GM23338 (cell line): ENCODE measurements around the gene TLR6. TPM values are rescaled to one million over a fixed set of nuclear protein-coding genes. Genes with fewer than 3 reads are reported as not detected.

Experiments used
- ATAC-seq: fragments of 200-7000 bp; cut with Tn5 transposase; 3 replicates; pipeline ENCODE4 v1.9.1; 2020
- DNase-seq: peaks from one replicate; pipeline ENCODE4 v3.0.0-alpha.2; 2015; ENCODE audit warnings: low spot score
- H2AFZ ChIP-seq: fragments of 200-600 bp; sonication (generic); 2 replicates; pipeline ENCODE4 v1.8.0; 2016; ENCODE audit warnings: antibody characterized with exemption, mild to moderate bottlenecking, moderate library complexity
- H3F3A ChIP-seq: fragments of 200-600 bp; sonication (generic); replicated peaks from 2 replicates; pipeline ENCODE4 v1.8.0; 2017; ENCODE audit warnings: antibody characterized with exemption, mixed run types, low read depth
- H3K27ac ChIP-seq: fragments of 200-600 bp; sonication (generic); 2 replicates; pipeline ENCODE4 v1.6.1; 2016; ENCODE audit warnings: low read depth
- H3K27me3 ChIP-seq: fragments of 200-600 bp; sonication (generic); 2 replicates; pipeline ENCODE4 v1.8.0; 2016; ENCODE audit warnings: mild to moderate bottlenecking, mixed run types, moderate library complexity; ENCODE audit not compliant: insufficient read depth
- H3K36me3 ChIP-seq: fragments of 200-600 bp; sonication (generic); 2 replicates; pipeline ENCODE4 v1.8.0; 2016; ENCODE audit warnings: mild to moderate bottlenecking; ENCODE audit not compliant: insufficient read depth
- H3K4me1 ChIP-seq: fragments of 200-600 bp; sonication (generic); 2 replicates; pipeline ENCODE4 v1.8.0; 2016; ENCODE audit warnings: mild to moderate bottlenecking, moderate library complexity; ENCODE audit not compliant: insufficient read depth
- H3K4me2 ChIP-seq: fragments of 200-600 bp; sonication (generic); 2 replicates; pipeline ENCODE4 v1.7.1; 2017; ENCODE audit warnings: mixed run types
- H3K4me3 ChIP-seq: fragments of 200-600 bp; sonication (generic); 2 replicates; pipeline ENCODE4 v1.6.1; 2016; ENCODE audit warnings: mixed run types
- H3K79me2 ChIP-seq: fragments of 200-600 bp; sonication (generic); replicated peaks from 2 replicates; pipeline ENCODE4 v1.8.0; 2017; ENCODE audit warnings: mild to moderate bottlenecking; ENCODE audit not compliant: insufficient read depth
- H3K9me2 ChIP-seq: fragments of 200-600 bp; sonication (generic); 2 replicates; pipeline ENCODE4 v1.8.0; 2017; ENCODE audit not compliant: insufficient read depth
- H4K20me1 ChIP-seq: fragments of 200-600 bp; sonication (generic); replicated peaks from 2 replicates; pipeline ENCODE4 v1.8.0; 2017; ENCODE audit warnings: mild to moderate bottlenecking; ENCODE audit not compliant: insufficient read depth
- H3K27ac Mint-ChIP-seq: 2 replicates; pipeline ENCODE4 v1.8.0; 2020; ENCODE audit warnings: inconsistent platforms, mild to moderate bottlenecking, moderate library complexity, mixed read lengths
- H3K27me3 Mint-ChIP-seq: 3 replicates; pipeline ENCODE4 v1.8.0; 2022; ENCODE audit warnings: low read depth, mild to moderate bottlenecking, moderate library complexity, mixed read lengths, inconsistent platforms; ENCODE audit not compliant: insufficient read depth, poor library complexity
- H3K36me3 Mint-ChIP-seq: 3 replicates; pipeline ENCODE4 v1.8.0; 2021; ENCODE audit warnings: low read depth, mild to moderate bottlenecking, inconsistent platforms, moderate library complexity, mixed read lengths
- H3K4me1 Mint-ChIP-seq: 3 replicates; pipeline ENCODE4 v1.8.0; 2020; ENCODE audit warnings: mild to moderate bottlenecking, inconsistent platforms, mixed read lengths
- H3K4me3 Mint-ChIP-seq: 3 replicates; pipeline ENCODE4 v1.8.0; 2021; ENCODE audit warnings: moderate library complexity, mild to moderate bottlenecking, inconsistent platforms, mixed read lengths
- H3K9me3 Mint-ChIP-seq: 3 replicates; pipeline ENCODE4 v1.8.0; 2020; ENCODE audit warnings: moderate library complexity, mild to moderate bottlenecking, inconsistent platforms, mixed read lengths
- CREB1 ChIP-seq: fragments of 250-450 bp; sonication (Bioruptor Pico); IDR thresholded peaks from 2 replicates; pipeline ENCODE4 v1.5.0; 2020; ENCODE audit warnings: low read depth, mild to moderate bottlenecking, moderate library complexity
- EZH2 ChIP-seq: fragments of 200-600 bp; sonication (generic); IDR thresholded peaks from one replicate; pipeline ENCODE4 v1.8.0; 2017; ENCODE audit warnings: antibody characterized with exemption, mild to moderate bottlenecking, low read depth; ENCODE audit not compliant: unreplicated experiment
- EZH2phosphoT487 ChIP-seq: fragments of 200-600 bp; sonication (generic); IDR thresholded peaks from one replicate; pipeline ENCODE4 v1.8.1; 2018; ENCODE audit warnings: antibody characterized with exemption; ENCODE audit not compliant: unreplicated experiment
- JUNB ChIP-seq: IDR thresholded peaks from one replicate; pipeline ENCODE4 v1.6.1; 2016; ENCODE audit warnings: antibody characterized with exemption; ENCODE audit not compliant: unreplicated experiment
- NANOG ChIP-seq: IDR thresholded peaks from 2 replicates; pipeline ENCODE4 v1.6.1; 2016; ENCODE audit warnings: antibody characterized with exemption, borderline replicate concordance
- POLR2AphosphoS5 ChIP-seq: IDR thresholded peaks from 2 replicates; pipeline ENCODE4 v1.6.1; 2016; ENCODE audit warnings: antibody characterized with exemption, low read depth
- STAT1 ChIP-seq: IDR thresholded peaks from one replicate; pipeline ENCODE4 v1.6.1; 2016; ENCODE audit warnings: antibody characterized with exemption; ENCODE audit not compliant: unreplicated experiment
- ZNF114 ChIP-seq: fragments of 250-450 bp; sonication (Bioruptor Pico); IDR thresholded peaks from 2 replicates; pipeline ENCODE4 v1.5.0; 2020; ENCODE audit warnings: mild to moderate bottlenecking, moderate library complexity
- ZNF331 ChIP-seq: fragments of 250-450 bp; sonication (Bioruptor Pico); IDR thresholded peaks from 2 replicates; pipeline ENCODE4 v1.5.0; 2020; ENCODE audit warnings: low read depth, mild to moderate bottlenecking, moderate library complexity
- polyA plus RNA-seq: library from polyadenylated mRNA; unstranded; fragments of >200 nt; fragmentation: Nextera tagmentation; extraction: Ambion mirVana; gene quantifications from 2 replicates; pipeline ENCODE4 v1.2.1, GENCODE V29; 2016
- total RNA-seq: library from RNA; depleted of rRNA; stranded (reverse); fragments of >200 nt; shearing (Covaris generic); gene quantifications from 2 replicates; pipeline ENCODE4 v1.2.3, GENCODE V29; 2014
- TF ChIP-seq, protein P1 (sequence below): IDR thresholded peaks from 2 replicates; pipeline ENCODE4 v1.6.1; 2016; ENCODE audit warnings: antibody characterized with exemption
- TF ChIP-seq, protein P2 (sequence below), 2 experiments: fragments of 200-600 bp in 1 of 2; sonication (generic) in 1 of 2; conservative IDR thresholded peaks; 2 replicates each; pipeline versions ENCODE4 v1.5.1 to v1.6.1; 2016 to 2017; ENCODE audit warnings: antibody characterized with exemption in 2 of 2, low read depth in 2 of 2, mild to moderate bottlenecking in 2 of 2, moderate library complexity in 1 of 2

Gene TLR6
- total and polyA plus RNA-seq, 2 experiments from 2014 or later = 0.14 TPM; not detected in 1

DNA sequence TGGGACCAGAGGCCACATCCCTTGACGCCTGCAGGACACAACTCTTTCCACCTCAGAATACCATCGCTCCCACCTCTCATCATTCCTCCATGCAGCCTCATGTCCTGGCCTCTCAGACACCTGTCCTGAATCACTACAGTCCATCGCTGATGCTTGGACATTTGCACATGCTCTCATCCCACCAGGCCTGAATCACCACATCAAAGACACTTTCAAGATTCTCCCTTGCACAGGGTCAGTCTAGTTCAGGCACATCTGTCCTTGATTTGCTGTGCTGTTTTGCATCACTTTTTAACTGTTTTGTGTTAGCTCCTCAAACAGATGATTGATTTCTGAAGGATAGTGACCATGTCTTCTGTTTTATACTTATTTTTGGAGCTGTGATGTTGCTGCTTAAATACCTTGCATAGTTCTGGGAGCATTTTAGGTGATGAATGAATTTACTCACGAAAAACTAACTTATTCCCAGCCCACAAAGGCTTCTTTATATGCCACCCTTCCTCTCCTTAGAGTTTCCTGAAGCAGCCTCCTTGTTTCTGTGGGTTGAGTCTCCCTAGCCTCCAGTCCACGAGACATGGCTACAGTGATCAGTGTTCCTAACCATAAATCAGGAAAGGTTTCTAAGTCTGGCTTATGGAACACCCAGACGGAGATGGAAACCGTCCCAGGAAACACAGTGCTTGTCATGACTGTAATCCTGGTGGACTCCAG, 13.6 kb upstream of the TLR6 start (continued):
- TF ChIP-seq, protein P1, sequence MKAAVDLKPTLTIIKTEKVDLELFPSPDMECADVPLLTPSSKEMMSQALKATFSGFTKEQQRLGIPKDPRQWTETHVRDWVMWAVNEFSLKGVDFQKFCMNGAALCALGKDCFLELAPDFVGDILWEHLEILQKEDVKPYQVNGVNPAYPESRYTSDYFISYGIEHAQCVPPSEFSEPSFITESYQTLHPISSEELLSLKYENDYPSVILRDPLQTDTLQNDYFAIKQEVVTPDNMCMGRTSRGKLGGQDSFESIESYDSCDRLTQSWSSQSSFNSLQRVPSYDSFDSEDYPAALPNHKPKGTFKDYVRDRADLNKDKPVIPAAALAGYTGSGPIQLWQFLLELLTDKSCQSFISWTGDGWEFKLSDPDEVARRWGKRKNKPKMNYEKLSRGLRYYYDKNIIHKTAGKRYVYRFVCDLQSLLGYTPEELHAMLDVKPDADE = no peak
- TF ChIP-seq CREB1 (CRISPR knock-in tag) (no peak), EZH2 (no peak)

DNA sequence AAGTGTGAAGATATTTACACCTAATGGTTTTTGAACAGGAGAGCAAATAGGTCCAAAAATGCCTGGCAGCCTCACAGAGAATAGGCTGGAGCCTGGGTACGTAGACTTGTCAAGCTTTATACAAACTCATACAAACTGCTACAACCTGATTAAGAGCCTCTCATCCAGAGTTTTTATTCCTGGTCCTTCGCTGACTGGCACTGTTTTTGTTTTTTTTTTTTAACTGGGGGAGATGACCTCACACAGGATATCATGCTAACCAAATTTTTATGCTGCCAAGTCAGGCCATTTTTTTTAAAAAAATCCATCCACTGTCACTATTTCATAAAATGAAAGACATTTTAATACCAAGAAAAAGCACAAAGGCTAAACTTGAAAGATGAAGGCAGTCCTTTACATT, 12.9 kb upstream of the TLR6 start:
- Histone ChIP-seq H3F3A (no peaks in the 10 kb centered on the region), H3K36me3 (no peaks in the 10 kb centered on the region), H3K9me2 (no peaks in the 10 kb centered on the region), H2AFZ (no peak overlapping the region), H3K27ac (no peak overlapping the region), H4K20me1 (no peaks in the 10 kb centered on the region), H3K79me2 (no peaks in the 10 kb centered on the region), H3K4me2 (no peak overlapping the region), H3K4me3 (no peak overlapping the region), H3K27me3 (no peaks in the 10 kb centered on the region), H3K4me1 (peaks cover 18% of the 10 kb centered on the region)
- H3K27ac Mint-ChIP-seq = no peak overlapping the region
- DNase-seq (no peak), ATAC-seq (no peak)
- peaks cover 18% of the 10 kb centered on the region for H3K4me1 Mint-ChIP-seq
- H3K27me3 Mint-ChIP-seq = peaks cover 7% of the 10 kb centered on the region
- TF ChIP-seq JUNB = no peak
- no peak for TF ChIP-seq ZNF331 (CRISPR knock-in tag)
- TF ChIP-seq, protein P1 = no peak
- H3K4me3 Mint-ChIP-seq = no peak overlapping the region
- H3K36me3 Mint-ChIP-seq = no peaks in the 10 kb centered on the region
- H3K9me3 Mint-ChIP-seq = no peaks in the 10 kb centered on the region

DNA sequence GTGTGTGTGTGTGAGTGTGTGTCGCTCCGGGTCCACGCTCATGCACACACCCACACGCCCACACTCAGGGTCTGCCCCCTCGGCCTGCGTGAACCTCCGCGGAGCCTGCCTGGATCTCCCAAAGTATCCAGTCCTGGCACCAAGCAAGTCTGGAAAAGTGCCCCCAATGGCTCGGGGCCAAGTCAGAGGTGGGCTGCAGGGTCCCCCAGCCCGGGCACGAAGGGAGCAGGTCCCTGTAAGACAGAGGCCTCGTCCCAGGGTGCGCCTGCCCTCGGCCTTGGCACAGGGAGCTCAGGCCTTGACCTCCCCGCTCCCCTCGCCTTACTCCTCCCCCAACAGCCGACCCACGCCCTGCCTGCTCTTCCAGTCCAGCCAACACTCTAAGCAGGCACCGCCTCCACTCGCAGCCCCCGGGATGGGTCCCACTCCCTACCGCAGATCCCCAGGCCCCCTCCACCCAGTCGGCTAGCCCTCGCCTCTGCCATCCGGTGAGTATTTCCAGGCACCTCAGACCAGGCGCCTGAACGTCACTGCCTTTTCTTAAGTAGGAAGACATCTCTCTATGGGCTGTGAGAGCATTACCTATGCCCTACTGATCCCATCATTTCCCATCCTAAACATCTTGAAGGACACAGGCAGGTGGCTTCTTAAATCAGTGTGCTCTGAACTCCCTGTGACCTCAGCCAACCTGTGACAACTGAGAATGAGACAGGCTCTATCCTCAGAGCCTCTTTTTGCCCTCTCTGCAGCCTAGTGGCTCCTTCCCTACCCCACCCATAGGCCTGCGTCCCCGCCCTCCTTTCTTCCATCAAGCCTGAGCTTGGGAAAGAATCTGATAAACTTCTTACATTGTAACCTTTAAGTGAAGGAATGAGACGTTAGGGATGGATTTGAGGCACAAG, 11.7 kb upstream of the TLR6 start:
- Histone ChIP-seq H3K4me1 (peaks cover 18% of the 10 kb centered on the region), H3K36me3 (no peaks in the 10 kb centered on the region), H3K4me2 (peak overlapping the region; percentile 89), H3K27ac (no peak overlapping the region), H3K9me2 (no peaks in the 10 kb centered on the region), H3F3A (no peaks in the 10 kb centered on the region), H3K4me3 (peak overlapping the region; percentile 73), H2AFZ (peak overlapping the region; percentile 72), H4K20me1 (no peaks in the 10 kb centered on the region), H3K79me2 (no peaks in the 10 kb centered on the region), H3K27me3 (no peaks in the 10 kb centered on the region)
- Mint-ChIP-seq H3K4me1 (peaks cover 15% of the 10 kb centered on the region), H3K27me3 (peaks cover 7% of the 10 kb centered on the region), H3K9me3 (no peaks in the 10 kb centered on the region), H3K27ac (no peak overlapping the region), H3K4me3 (peak overlapping the region; percentile 71), H3K36me3 (no peaks in the 10 kb centered on the region)
- DNase-seq = peak; percentile 44
- peak; percentile 74 for ATAC-seq
- TF ChIP-seq POLR2AphosphoS5 (no peak), STAT1 (no peak), ZNF114 (CRISPR knock-in tag) (no peak), NANOG (no peak), ZNF331 (CRISPR knock-in tag) (no peak), JUNB (no peak), EZH2phosphoT487 (no peak), CREB1 (CRISPR knock-in tag) (no peak)
- TF ChIP-seq, protein P1 = no peak
- TF ChIP-seq, protein P2, sequence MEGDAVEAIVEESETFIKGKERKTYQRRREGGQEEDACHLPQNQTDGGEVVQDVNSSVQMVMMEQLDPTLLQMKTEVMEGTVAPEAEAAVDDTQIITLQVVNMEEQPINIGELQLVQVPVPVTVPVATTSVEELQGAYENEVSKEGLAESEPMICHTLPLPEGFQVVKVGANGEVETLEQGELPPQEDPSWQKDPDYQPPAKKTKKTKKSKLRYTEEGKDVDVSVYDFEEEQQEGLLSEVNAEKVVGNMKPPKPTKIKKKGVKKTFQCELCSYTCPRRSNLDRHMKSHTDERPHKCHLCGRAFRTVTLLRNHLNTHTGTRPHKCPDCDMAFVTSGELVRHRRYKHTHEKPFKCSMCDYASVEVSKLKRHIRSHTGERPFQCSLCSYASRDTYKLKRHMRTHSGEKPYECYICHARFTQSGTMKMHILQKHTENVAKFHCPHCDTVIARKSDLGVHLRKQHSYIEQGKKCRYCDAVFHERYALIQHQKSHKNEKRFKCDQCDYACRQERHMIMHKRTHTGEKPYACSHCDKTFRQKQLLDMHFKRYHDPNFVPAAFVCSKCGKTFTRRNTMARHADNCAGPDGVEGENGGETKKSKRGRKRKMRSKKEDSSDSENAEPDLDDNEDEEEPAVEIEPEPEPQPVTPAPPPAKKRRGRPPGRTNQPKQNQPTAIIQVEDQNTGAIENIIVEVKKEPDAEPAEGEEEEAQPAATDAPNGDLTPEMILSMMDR (conservative IDR thresholded peaks at IDR 0.05; ENCODE audit: low read depth in 2 of 2) = no peak
